HG03280 (cell line): Measurements from ENCODE around the gene C1QTNF1.
"Not testable (repeated sequence)": the region's sequence is repeated elsewhere in the genome, so short reads cannot be mapped to it uniquely, and the experiment has no call there.

Source experiments
- ATAC-seq: cut with Tn5 transposase; IDR thresholded peaks from one replicate; pipeline ENCODE4 v1.9.1; 2021; ENCODE audit warnings: mild to moderate bottlenecking, moderate library complexity; ENCODE audit not compliant: unreplicated experiment

C1QTNF1 gene

DNA sequence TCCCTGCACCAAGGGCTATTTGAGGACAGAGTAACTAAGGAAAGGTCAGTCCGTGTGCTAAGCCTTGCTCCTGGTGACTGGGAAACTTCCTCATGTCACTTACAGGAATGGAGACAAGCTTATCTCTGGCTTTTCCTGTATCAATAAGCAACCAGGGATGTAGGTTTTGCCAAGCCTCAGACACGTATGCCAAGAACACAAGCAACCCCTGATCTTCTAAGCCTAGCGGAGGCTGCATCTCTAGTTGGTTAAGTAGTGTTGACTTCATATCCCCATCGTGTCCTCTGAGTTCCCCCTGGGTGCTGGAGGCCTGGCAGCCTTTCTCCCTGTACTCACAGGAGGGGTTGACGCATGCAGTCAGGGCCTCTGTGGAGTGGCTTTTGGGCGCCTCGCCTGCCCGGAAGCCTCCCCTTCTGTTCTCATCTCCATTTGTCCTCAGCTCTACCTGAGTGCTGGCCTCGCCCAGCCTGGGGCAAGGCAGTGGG lies 1.4 kb upstream of the C1QTNF1 start:
- ATAC-seq, result no peak

DNA sequence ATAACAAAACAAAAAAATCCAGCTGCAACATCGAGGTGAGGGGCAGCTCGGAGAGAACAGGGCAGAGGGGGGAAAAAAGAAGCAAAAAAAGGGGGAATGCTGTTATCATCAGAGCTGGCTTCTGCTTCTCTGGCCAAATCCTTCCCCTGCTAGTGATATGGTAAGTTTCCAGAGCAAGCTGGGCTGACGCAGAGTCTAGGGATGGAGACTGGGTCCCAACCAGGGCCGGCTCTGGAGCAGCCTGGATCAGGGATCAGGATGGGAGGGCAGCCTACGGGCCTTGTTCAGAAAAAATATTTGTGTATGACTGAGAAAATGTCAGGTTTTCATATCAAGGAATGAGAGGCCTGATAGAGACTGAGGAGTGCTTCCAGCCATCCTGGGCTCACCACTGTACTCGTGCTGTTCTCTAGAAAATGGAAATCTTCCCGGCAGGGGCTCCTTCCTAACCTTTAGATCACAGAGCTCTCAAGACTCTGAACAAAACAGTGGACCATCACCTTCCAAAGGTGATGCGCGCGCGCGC lies 726 bp upstream of the C1QTNF1 start:
- ATAC-seq, result no peak

GRCh38 chr17:79024901-79025737 lies 1.1 kb downstream of the C1QTNF1 start:
- ATAC-seq, result no peak

DNA sequence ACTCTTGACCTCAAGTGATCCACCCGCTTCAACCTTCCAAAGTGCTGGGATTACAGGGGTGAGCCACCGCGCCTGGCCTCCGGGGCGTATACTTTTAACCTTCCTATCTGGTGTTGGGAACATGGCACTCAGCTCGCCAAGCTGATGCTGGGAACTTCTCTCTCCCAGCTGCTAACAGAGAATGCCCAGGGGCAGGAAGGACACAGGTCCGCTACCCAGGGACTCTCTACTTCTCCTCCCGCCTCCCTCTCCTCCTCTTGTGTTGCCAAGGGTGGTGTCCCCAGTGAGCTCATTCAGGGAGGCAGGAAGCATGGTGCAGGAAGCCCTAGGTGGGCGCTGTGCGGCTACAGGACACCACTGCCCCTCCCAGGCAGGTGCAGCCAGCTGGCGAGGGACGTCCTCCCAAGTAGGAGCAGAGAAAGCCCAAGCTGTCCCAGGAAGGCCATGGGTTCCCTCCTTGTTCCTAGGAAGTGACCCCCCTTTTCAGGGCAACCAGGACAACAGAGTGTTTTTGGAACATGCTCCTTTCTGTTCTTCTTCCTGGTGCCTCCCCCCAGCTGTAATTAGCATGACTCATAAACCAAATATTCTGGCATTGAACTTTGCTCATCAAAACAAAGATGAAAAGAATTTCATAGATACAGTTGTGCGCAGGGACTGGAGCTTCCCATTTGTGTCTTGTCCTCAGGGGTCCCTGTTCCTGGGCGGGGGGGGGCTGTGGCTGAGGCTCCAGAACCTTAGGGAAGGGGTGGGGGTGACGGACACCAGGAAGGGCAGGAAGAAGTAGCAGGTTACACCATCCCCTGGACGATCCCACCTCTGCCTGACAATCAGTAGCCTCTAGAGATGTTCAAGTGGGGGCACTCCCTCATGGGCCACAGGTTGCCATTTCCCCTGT lies 2.7 kb downstream of the C1QTNF1 start:
- ATAC-seq, result no peak

GRCh38 chr17:79027274-79027924 lies 3.4 kb downstream of the C1QTNF1 start:
- ATAC-seq, result no peak

DNA sequence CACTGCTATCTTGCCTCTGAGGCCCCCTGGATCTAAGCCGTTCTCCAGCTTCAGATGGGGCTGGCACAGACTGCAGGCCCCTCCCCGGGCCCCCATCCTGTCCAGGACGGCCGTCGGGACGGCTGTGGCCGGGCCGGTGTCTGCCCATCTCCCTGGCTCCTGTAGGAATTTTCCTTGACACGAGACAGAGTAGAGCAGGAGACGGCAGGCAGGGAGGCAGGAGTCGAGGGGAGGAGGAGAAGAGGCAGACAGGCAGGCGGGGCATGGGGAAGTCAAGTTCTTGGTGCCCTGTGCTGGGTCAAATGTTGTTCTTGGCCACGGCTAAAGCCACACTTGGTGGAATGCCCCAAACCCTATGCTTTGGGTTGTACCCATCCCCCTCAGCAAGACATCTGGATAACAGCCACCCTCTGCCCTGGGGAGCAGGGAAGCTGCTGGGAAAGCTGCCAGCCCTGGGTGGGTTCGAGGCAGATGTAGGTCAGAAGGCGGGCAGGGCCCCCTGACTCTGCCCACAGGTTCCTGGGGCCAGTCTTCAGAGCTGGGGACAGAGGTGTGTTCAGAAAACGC lies 4.0 kb downstream of the C1QTNF1 start:
- ATAC-seq, result no peak

- ATAC-seq, result no peak
Measured at GRCh38 chr17:79028496-79029326, 4.7 kb downstream of the C1QTNF1 start.

DNA sequence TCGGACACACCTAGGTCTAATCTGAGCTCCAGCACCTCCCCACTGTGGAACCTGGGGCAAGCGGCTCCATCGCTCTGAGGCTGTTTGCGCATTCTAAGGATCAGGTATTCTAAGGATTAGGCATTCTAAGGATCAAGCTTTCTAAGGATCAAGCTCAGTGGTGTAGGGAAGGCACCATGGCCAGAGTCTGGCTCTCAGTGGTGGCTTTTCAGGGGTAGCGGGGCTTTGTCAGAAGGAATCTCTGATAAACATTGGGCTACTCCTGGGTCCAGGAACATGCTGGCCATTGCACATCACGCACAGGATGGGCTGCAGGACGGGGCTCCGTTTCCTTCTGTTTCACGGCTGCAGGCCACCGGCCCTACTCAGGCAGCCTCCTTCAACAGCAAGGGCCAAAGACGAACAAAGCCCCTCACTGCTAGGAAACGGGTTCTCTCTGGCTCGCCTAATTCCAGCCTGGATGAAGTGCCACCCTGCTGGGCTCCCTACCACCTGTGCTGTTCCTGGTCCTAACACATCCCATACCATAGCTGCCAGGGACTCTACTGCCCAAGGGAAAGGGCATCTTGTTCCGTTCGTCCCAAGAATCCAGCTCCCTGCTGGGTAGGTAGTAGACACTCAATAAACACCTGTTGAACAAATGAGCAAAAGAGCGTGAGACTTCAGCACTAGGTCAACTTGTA lies 5.5 kb downstream of the C1QTNF1 start:
- no peak for ATAC-seq

DNA sequence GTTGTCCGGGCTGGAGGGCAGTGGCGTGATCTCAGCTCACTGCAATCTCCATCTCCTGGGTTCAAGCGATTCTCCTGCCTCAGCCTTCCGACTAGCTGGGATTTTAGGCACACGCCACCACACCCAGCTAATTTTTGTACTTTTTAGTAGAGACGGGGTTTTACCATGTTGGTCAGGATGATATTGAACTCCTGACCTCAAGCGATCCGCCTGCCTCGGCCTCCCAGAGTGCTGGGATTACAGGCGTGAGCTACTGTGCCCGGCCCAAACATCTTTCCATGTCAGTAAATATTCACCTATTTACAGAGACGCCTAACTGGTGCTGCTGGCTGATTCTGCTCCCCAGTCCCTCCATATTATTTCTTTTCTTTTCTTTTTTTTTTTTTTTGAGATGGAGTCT lies 6.7 kb downstream of the C1QTNF1 start:
- ATAC-seq, result not testable (repeated sequence)

GRCh38 chr17:79031996-79032875 lies 8.3 kb downstream of the C1QTNF1 start:
- ATAC-seq, result no peak

- ATAC-seq, result no peak
Measured at GRCh38 chr17:79033046-79033616, 9.2 kb downstream of the C1QTNF1 start.

DNA sequence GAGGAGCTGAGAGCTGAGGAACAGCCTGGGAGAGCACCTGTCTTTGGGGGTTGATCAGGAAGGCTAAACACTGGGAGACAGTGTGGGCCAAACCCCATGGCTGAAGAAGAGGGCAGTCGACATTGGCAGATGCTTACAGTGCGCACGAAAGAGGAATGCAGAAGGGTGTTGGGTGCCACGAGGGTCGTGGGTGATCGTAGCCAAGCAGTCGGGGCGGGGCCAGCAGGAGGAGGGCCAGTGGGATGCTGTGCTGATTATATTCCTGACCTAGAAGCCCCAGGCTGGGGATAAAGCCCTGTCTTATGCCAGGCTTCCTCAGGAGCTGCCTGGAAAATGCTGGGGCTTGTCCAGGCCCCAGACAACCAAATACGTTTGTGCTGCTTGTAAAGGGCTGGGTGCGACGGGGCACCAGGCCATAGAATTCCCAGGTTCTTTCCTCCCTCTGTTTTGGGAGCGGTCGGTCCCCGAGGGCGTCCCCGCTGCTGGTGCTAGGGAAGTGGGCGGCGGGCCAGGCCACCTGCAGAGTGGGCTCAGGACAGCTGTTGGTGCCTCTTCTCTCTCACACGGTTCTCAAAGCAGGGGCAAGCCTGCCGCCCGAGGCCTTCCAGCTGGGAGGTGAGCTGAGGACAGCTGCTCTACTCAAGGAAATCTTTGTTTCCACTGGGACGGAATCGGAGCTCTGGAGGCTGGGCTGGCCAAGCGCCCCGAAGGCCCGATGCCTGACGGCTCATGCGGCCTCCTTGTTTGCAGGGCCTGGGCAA lies 10.0 kb downstream of the C1QTNF1 start:
- no peak for ATAC-seq

DNA sequence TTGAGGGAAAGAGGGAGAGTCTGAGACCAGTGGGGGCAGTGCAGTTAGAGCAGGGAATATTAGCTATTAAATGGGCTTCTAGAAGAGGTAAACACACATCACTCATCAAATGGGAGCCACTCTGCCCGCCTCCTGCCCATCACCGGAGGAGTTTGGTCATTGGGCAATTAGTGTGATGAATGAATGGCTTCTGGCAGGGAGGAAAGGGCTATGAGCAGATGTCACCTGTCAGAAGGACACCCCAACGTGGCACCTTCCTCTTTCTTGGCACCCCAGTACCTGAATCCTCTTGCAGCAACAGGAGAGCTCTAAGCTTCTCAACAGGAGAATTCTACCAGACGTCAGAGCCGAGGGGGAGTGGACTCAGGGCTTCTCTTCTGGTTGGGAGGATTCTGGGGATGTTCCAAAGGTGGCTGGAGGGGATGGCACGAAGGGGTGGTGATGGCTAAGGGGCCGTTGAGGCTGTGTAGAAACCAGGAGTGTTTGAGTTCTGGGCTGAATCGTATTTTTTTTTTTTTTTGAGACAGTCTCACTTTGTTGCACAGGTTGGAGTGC lies 11.0 kb downstream of the C1QTNF1 start:
- no peak for ATAC-seq

- no peak for ATAC-seq
Measured at GRCh38 chr17:79035686-79036085, 11.7 kb downstream of the C1QTNF1 start.

DNA sequence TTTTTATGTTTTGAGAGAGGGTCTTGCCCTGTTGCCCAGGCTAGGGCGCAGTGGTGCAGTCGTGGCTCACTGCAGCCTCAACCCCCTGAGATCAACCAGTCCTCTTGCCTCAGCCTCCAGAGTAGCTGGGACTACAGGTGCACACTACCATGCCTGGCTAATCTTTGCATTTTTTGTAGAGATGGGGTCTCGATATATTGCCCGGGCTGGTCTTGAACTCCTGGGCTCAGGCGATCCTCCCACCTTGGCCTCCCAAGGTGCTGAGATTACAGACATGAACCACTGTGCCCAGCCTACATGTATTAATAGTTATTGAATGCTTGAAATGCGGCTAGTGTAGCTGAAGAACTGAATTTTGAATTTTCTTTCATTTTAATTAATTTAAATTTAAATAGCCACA lies 12.2 kb downstream of the C1QTNF1 start:
- no peak for ATAC-seq

GRCh38 chr17:79036596-79036995 lies 12.6 kb downstream of the C1QTNF1 start:
- ATAC-seq, result no peak
